Loucy (cell line): Measurements from ENCODE around the gene SNX27.

Source experiments
- EZH2phosphoT487 ChIP-seq: fragments of 200-600 bp; IDR thresholded peaks from 2 replicates; pipeline ENCODE4 v1.6.1; 2018; ENCODE audit warnings: antibody characterized with exemption, mild to moderate bottlenecking, moderate library complexity, borderline replicate concordance
- TF ChIP-seq, protein P1 (sequence below): fragments of 200-600 bp; sonication (generic); conservative IDR thresholded peaks from 2 replicates; pipeline ENCODE4 v1.5.1; 2014; ENCODE audit warnings: mild to moderate bottlenecking, antibody characterized with exemption, low read length

DNA sequence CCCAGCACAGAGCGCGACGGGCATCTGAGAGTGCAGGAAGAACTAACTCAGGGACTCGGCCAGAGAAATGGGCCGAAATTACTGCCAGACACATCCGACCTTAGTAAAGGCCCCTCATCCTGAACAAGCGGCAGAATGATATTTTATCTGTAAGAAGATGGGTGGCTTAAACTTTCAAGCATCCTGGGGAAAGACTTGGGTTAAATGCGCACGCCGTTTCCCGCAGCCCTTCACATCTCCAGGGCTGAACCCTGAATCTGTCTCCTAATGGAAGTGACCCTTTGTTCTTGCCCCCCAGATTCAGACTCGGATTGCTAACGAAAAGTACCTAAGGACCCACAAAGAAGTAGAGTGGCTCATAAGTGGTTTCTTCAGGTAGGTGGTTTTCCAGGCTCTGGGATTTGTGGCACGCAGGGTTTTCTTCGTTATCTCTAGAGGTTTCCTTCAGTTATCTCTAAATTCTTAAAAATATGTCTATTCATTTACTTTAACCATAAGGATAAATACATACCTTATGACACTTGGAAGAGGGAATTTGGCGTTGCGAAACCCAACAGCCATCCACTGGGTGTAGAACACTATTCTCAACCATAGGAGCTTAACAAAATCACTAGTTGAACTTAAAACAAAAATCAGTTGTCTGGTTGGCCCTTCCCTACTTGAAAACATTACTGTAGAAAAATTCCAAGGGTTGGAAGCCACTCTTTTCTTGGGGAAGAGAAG, 110.1 kb downstream of the SNX27 start:
- TF ChIP-seq, protein P1, sequence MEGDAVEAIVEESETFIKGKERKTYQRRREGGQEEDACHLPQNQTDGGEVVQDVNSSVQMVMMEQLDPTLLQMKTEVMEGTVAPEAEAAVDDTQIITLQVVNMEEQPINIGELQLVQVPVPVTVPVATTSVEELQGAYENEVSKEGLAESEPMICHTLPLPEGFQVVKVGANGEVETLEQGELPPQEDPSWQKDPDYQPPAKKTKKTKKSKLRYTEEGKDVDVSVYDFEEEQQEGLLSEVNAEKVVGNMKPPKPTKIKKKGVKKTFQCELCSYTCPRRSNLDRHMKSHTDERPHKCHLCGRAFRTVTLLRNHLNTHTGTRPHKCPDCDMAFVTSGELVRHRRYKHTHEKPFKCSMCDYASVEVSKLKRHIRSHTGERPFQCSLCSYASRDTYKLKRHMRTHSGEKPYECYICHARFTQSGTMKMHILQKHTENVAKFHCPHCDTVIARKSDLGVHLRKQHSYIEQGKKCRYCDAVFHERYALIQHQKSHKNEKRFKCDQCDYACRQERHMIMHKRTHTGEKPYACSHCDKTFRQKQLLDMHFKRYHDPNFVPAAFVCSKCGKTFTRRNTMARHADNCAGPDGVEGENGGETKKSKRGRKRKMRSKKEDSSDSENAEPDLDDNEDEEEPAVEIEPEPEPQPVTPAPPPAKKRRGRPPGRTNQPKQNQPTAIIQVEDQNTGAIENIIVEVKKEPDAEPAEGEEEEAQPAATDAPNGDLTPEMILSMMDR: no peak
- no peak for TF ChIP-seq EZH2phosphoT487
